ENCODE data around the gene AIF1L. TPM values are rescaled to one million over a fixed set of nuclear protein-coding genes. Genes with fewer than 3 reads are reported as not detected.
A peak's percentile ranks its signal among the peaks of the same experiment; 100 is the strongest.
"Not testable (repeated sequence)": the region's sequence is repeated elsewhere in the genome, so short reads cannot be mapped to it uniquely, and the experiment has no call there.

AIF1L gene
- total and polyA plus RNA-seq, 4 donors, result 0.61 to 1.8 (median 1.2) TPM

DNA sequence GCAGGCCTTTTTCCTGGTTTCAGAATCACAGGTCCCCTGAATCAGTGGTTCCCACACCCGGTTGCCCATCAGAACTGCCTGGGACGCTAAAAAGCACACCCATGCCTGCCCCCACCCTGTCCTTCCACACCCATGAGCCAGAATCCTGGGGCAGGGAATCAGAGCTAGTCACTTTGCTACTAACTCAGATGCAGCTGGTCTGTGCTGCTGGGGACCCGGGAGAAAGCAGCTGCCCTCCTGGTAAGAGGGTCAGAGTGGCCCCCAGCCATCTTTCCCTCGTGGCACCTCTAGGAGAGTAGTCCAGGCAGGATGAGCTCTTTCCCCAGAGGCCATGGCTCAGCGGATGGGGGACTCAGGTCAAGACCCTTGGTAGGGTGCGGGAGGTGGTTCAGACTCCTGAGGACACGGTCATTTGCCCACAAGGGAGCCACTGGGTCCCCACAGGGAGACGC, 17.8 kb downstream of the AIF1L start:
- Histone ChIP-seq H3K4me3 (ENCODE audit: low read depth in 1 of 3, low read length in 3 of 3) (no peak overlapping the region), H3K36me3 (ENCODE audit: control insufficient read depth in 4 of 4, insufficient read depth in 3 of 4, low read depth in 1 of 4, low read length in 3 of 4) (no peaks in the 10 kb centered on the region), H3K27ac (ENCODE audit: low read depth in 1 of 2, low read length in 2 of 2) (no peak overlapping the region), H3K4me1 (ENCODE audit: control insufficient read depth in 4 of 4, insufficient read depth in 4 of 4, low read length in 3 of 4) (no peaks in the 10 kb centered on the region), H3K9ac (ENCODE audit: low read depth in 1 of 2, low read length in 2 of 2) (no peak overlapping the region), H3K9me3 (ENCODE audit: control insufficient read depth in 4 of 4, low read length in 3 of 4) (no peaks in the 10 kb centered on the region), H3K27me3 (ENCODE audit: control insufficient read depth in 4 of 4, insufficient read depth in 4 of 4, low read length in 3 of 4) (peaks cover 0 to 5% (median 0%) of the 10 kb centered on the region in 4 donors)
- DNase-seq (ENCODE audit: low spot score), result no peak
- WGBS, result 85% methylated on average over 8 of the region's 8 CpGs
- no peak for TF ChIP-seq TAF1 (conservative IDR thresholded peaks at IDR 0.05)
- TF ChIP-seq JUND (IDR thresholded peaks at IDR 0.05), result no peak

DNA sequence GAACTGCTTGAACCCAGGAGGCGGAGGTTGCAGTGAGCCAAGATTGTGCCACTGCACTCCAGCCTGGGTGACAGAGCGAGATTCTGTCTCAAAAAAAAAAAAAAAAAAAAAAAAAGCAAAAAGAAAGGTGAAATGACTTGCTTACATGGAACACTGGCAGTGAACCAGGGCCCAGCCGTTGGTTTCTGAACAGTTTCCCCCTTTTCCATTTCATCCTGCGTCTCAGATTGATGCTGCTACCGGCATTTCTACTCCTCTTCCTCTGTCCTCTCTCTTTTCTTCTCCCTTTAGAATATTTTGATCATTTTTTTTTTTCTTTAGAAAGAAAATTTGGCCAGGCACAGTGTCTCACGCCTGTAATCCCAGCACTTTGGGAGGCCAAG, 19.0 kb downstream of the AIF1L start:
- not testable (repeated sequence) for H3K9me3 ChIP-seq (ENCODE audit: control insufficient read depth in 4 of 4, low read length in 3 of 4); H3K27me3 ChIP-seq (ENCODE audit: control insufficient read depth in 4 of 4, insufficient read depth in 4 of 4, low read length in 3 of 4); H3K27ac ChIP-seq (ENCODE audit: low read depth in 1 of 2, low read length in 2 of 2); H3K4me1 ChIP-seq (ENCODE audit: control insufficient read depth in 4 of 4, insufficient read depth in 4 of 4, low read length in 3 of 4); H3K4me3 ChIP-seq (ENCODE audit: low read depth in 1 of 3, low read length in 3 of 3); H3K36me3 ChIP-seq (ENCODE audit: control insufficient read depth in 4 of 4, insufficient read depth in 3 of 4, low read depth in 1 of 4, low read length in 3 of 4); H3K9ac ChIP-seq (ENCODE audit: low read depth in 1 of 2, low read length in 2 of 2); DNase-seq (ENCODE audit: low spot score)
- 89% methylated on average over 4 of the region's 6 CpGs for WGBS

DNA sequence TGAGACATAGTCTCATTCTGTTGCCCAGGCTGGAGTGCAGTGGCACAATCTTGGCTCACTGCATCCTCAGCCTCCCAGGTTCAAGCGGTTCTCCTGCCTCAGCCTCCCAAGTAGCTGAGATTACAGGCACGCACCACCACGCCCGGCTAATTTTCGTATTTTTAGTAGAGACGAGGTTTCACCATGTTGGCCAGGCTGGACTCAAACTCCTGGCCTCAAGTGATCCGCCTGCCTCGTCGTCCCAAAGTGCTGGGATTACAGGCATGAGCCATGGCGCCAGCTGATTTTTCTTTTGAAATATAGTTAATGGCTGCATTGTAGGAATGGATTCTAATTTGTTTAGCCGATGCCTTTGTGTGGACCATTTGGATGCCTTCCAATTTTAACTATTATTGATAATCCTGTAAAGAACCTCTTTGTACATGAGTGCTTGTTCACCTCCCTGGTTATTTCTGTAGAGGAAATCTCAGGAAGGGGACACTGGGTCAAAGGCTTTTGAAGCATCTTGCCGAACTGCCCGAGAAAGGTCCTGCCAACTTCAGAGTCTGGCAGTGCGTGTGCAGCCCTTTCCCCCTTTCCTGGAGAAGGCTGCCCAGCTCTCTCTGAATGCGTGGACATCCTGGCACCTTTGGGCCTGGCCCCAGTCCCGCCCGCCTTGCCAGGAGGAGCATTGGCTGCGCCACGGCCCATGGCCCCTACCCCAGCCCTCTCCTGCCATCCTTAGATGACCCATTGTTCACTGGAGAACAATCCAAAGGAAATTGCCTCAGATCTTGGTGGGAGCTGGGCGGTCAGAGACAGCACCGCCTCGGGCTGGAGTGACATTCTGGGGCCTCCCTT, 20.2 kb downstream of the AIF1L start:
- Histone ChIP-seq H3K9me3 (ENCODE audit: control insufficient read depth in 4 of 4, low read length in 3 of 4) (no peaks in the 10 kb centered on the region), H3K27me3 (ENCODE audit: control insufficient read depth in 4 of 4, insufficient read depth in 4 of 4, low read length in 3 of 4) (peaks cover 0 to 5% (median 0%) of the 10 kb centered on the region in 4 donors), H3K4me1 (ENCODE audit: control insufficient read depth in 4 of 4, insufficient read depth in 4 of 4, low read length in 3 of 4) (no peaks in the 10 kb centered on the region), H3K27ac (ENCODE audit: low read depth in 1 of 2, low read length in 2 of 2) (no peak overlapping the region), H3K4me3 (ENCODE audit: low read depth in 1 of 3, low read length in 3 of 3) (no peak overlapping the region), H3K36me3 (ENCODE audit: control insufficient read depth in 4 of 4, insufficient read depth in 3 of 4, low read depth in 1 of 4, low read length in 3 of 4) (no peaks in the 10 kb centered on the region), H3K9ac (ENCODE audit: low read depth in 1 of 2, low read length in 2 of 2) (no peak overlapping the region)
- TF ChIP-seq NR2F2 (IDR thresholded peaks at IDR 0.05) (peak; percentile 40), HNF4G (IDR thresholded peaks at IDR 0.05) (no peak), JUND (IDR thresholded peaks at IDR 0.05) (no peak), EGR1 (IDR thresholded peaks at IDR 0.05; ENCODE audit: low read depth in 2 of 2) (no peak), RXRA (IDR thresholded peaks at IDR 0.05) (no peak), SP1 (IDR thresholded peaks at IDR 0.05) (peak; percentile 20), TAF1 (conservative IDR thresholded peaks at IDR 0.05) (no peak), GABPA (IDR thresholded peaks at IDR 0.05 in 1 of 2, conservative IDR thresholded peaks at IDR 0.05 in 1 of 2) (no peak), FOXA2 (IDR thresholded peaks at IDR 0.05) (no peak), RAD21 (IDR thresholded peaks at IDR 0.05) (no peak)
- TF ChIP-seq, protein P1, sequence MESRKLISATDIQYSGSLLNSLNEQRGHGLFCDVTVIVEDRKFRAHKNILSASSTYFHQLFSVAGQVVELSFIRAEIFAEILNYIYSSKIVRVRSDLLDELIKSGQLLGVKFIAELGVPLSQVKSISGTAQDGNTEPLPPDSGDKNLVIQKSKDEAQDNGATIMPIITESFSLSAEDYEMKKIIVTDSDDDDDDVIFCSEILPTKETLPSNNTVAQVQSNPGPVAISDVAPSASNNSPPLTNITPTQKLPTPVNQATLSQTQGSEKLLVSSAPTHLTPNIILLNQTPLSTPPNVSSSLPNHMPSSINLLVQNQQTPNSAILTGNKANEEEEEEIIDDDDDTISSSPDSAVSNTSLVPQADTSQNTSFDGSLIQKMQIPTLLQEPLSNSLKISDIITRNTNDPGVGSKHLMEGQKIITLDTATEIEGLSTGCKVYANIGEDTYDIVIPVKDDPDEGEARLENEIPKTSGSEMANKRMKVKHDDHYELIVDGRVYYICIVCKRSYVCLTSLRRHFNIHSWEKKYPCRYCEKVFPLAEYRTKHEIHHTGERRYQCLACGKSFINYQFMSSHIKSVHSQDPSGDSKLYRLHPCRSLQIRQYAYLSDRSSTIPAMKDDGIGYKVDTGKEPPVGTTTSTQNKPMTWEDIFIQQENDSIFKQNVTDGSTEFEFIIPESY (IDR thresholded peaks at IDR 0.05), result no peak
- TF ChIP-seq, protein P2, sequence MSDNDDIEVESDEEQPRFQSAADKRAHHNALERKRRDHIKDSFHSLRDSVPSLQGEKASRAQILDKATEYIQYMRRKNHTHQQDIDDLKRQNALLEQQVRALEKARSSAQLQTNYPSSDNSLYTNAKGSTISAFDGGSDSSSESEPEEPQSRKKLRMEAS (IDR thresholded peaks at IDR 0.05), result no peak
- TF ChIP-seq, protein P3, sequence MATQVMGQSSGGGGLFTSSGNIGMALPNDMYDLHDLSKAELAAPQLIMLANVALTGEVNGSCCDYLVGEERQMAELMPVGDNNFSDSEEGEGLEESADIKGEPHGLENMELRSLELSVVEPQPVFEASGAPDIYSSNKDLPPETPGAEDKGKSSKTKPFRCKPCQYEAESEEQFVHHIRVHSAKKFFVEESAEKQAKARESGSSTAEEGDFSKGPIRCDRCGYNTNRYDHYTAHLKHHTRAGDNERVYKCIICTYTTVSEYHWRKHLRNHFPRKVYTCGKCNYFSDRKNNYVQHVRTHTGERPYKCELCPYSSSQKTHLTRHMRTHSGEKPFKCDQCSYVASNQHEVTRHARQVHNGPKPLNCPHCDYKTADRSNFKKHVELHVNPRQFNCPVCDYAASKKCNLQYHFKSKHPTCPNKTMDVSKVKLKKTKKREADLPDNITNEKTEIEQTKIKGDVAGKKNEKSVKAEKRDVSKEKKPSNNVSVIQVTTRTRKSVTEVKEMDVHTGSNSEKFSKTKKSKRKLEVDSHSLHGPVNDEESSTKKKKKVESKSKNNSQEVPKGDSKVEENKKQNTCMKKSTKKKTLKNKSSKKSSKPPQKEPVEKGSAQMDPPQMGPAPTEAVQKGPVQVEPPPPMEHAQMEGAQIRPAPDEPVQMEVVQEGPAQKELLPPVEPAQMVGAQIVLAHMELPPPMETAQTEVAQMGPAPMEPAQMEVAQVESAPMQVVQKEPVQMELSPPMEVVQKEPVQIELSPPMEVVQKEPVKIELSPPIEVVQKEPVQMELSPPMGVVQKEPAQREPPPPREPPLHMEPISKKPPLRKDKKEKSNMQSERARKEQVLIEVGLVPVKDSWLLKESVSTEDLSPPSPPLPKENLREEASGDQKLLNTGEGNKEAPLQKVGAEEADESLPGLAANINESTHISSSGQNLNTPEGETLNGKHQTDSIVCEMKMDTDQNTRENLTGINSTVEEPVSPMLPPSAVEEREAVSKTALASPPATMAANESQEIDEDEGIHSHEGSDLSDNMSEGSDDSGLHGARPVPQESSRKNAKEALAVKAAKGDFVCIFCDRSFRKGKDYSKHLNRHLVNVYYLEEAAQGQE (IDR thresholded peaks at IDR 0.05), result no peak
- WGBS, result 83% methylated on average over 22 of the region's 22 CpGs
- DNase-seq (ENCODE audit: low spot score), result no peak
